HL-60 (cell line): ENCODE results near the gene UNC13D.

Source experiments
- CTCF ChIP-seq: IDR thresholded peaks from one replicate; pipeline ENCODE4 v1.5.1; 2011; ENCODE audit warnings: low read length, control low read depth, inconsistent platforms; ENCODE audit not compliant: insufficient read depth
- GABPA ChIP-seq: IDR thresholded peaks from 2 replicates; pipeline ENCODE4 v1.6.1; 2012; ENCODE audit warnings: low read depth
- POLR2AphosphoS5 ChIP-seq: IDR thresholded peaks from 2 replicates; pipeline ENCODE4 v1.6.1; 2012; ENCODE audit warnings: low read depth
- REST ChIP-seq: IDR thresholded peaks from 2 replicates; pipeline ENCODE4 v1.6.1; 2012; ENCODE audit warnings: low read depth; ENCODE audit not compliant: insufficient replicate concordance
- SPI1 ChIP-seq: IDR thresholded peaks from 2 replicates; pipeline ENCODE4 v1.6.1; 2012; ENCODE audit warnings: low read depth, mild to moderate bottlenecking, borderline replicate concordance

- TF ChIP-seq CTCF (no peak), POLR2AphosphoS5 (no peak), SPI1 (no peak), GABPA (no peak), REST (no peak)
Measured at GRCh38 chr17:75819678-75820077, 24.5 kb downstream of the UNC13D start.
